Glomerular visceral epithelial cell (primary cell): ENCODE measurements around the gene TRIM42.

ENCODE experiments used
- DNase-seq: peaks from one replicate; pipeline ENCODE4 v3.0.0-alpha.2; 2016; ENCODE audit errors: extremely low spot score

The TRIM42 gene

GRCh38 chr3:140710711-140711389 is 33.0 kb downstream of the TRIM42 start:
- DNase-seq, result no peak

- no peak for DNase-seq
These were observed 33.6 kb downstream of the TRIM42 start for GRCh38 chr3:140711390-140712035.

- DNase-seq, result no peak
These were observed 34.4 kb downstream of the TRIM42 start for GRCh38 chr3:140712301-140712700.

GRCh38 chr3:140715035-140715434 is 37.2 kb downstream of the TRIM42 start:
- no peak for DNase-seq

- no peak for DNase-seq
These were observed 40.1 kb downstream of the TRIM42 start for GRCh38 chr3:140717921-140718320.

GRCh38 chr3:140719841-140720614 is 42.2 kb downstream of the TRIM42 start:
- DNase-seq, result no peak

- peak; percentile 42 for DNase-seq
These were observed 45.7 kb downstream of the TRIM42 start for GRCh38 chr3:140723576-140723975.

- peak; percentile 51 for DNase-seq
These were observed 47.3 kb downstream of the TRIM42 start for GRCh38 chr3:140724856-140725812.

- DNase-seq, result peak; percentile 27
These were observed 48.2 kb downstream of the TRIM42 start for GRCh38 chr3:140726066-140726465.

- DNase-seq, result peak; percentile 11
These were observed 50.0 kb downstream of the TRIM42 start for GRCh38 chr3:140727886-140728285.

GRCh38 chr3:140731440-140732119 is 53.7 kb downstream of the TRIM42 start:
- no peak for DNase-seq

- DNase-seq, result no peak
These were observed 55.8 kb downstream of the TRIM42 start for GRCh38 chr3:140733623-140734022.

- DNase-seq, result peak; percentile 57
These were observed 59.1 kb downstream of the TRIM42 start for GRCh38 chr3:140736863-140737460.

GRCh38 chr3:140742116-140742515 is 64.3 kb downstream of the TRIM42 start:
- DNase-seq, result no peak

GRCh38 chr3:140748171-140748570 is 70.3 kb downstream of the TRIM42 start:
- DNase-seq, result no peak

GRCh38 chr3:140748903-140749302 is 71.0 kb downstream of the TRIM42 start:
- DNase-seq, result no peak
